Testis (tissue), 3 donors: ENCODE results near the gene WDR46. TPM values are rescaled to one million over a fixed set of nuclear protein-coding genes. Genes with fewer than 3 reads are reported as not detected.

ENCODE experiments used
- DNase-seq: peaks from one replicate; pipeline ENCODE4 v3.0.0-alpha.2; 2019
- H3K27ac ChIP-seq, 2 donors: fragments of 200-600 bp; sonication (generic); one replicate each; pipeline ENCODE4 v1.5.1; 2019
- H3K27me3 ChIP-seq: fragments of 200-600 bp; sonication (generic); one replicate; pipeline ENCODE4 v1.5.1; 2019
- H3K36me3 ChIP-seq: fragments of 200-600 bp; sonication (generic); one replicate; pipeline ENCODE4 v1.5.1; 2017; ENCODE audit warnings: low read depth; ENCODE audit errors: missing control alignments
- H3K4me1 ChIP-seq: fragments of 200-600 bp; sonication (generic); one replicate; pipeline ENCODE4 v1.5.1; 2019
- H3K4me3 ChIP-seq, 2 donors: fragments of 200-600 bp; sonication (generic); one replicate each; pipeline ENCODE4 v1.5.1; 2017 to 2019
- H3K9me3 ChIP-seq: fragments of 200-600 bp; sonication (generic); one replicate; pipeline ENCODE4 v1.5.1; 2017
- POLR2A ChIP-seq: fragments of 450-650 bp; IDR thresholded peaks from one replicate; pipeline ENCODE4 v1.6.1; 2017; ENCODE audit warnings: antibody characterized with exemption, mild to moderate bottlenecking, moderate library complexity
- WGBS, 2 donors: methylation state at CpG; one replicate each; pipeline ENCODE4 v1.1.5; 2018; 5-methylcytosine and 5-hydroxymethylcytosine counted together
- intact Hi-C: fragments of 100-400 bp; cut with DNase I; formaldehyde crosslinking; loops from one replicate; pipeline ENCODE4 v1.15.1; 2023; ENCODE audit warnings: low total_unique reads
- polyA plus RNA-seq: library from polyadenylated mRNA; stranded (reverse); fragments of 350-450 nt; fragmentation: Illumina TruSeq; extraction: RNeasy Lipid Tissue Mini Kit (QIAGEN cat#74804); gene quantifications from one replicate; pipeline ENCODE4 v1.2.3, GENCODE V29; 2014; ENCODE audit warnings: low read depth, low replicate concordance; ENCODE audit not compliant: insufficient read depth
- total RNA-seq, 2 donors: library from RNA; depleted of rRNA; stranded (reverse); fragments of >200 nt; gene quantifications; one replicate each; pipeline ENCODE4 v1.2.3, GENCODE V29; 2016
- TF ChIP-seq, protein P1 (sequence below), 3 experiments: fragments of 450-650 bp in 2 of 3; fragments of 200-600 bp in 1 of 3; sonication (generic) in 1 of 3; IDR thresholded peaks; one replicate each; pipeline ENCODE4 v1.5.1; 2016 to 2019; ENCODE audit warnings: antibody characterized with exemption in 3 of 3, mild to moderate bottlenecking in 2 of 3, moderate library complexity in 1 of 3

WDR46 gene
- total and polyA plus RNA-seq, 3 donors from 2014 or later: 61.6 to 71.2 (median 63.2) TPM

DNA sequence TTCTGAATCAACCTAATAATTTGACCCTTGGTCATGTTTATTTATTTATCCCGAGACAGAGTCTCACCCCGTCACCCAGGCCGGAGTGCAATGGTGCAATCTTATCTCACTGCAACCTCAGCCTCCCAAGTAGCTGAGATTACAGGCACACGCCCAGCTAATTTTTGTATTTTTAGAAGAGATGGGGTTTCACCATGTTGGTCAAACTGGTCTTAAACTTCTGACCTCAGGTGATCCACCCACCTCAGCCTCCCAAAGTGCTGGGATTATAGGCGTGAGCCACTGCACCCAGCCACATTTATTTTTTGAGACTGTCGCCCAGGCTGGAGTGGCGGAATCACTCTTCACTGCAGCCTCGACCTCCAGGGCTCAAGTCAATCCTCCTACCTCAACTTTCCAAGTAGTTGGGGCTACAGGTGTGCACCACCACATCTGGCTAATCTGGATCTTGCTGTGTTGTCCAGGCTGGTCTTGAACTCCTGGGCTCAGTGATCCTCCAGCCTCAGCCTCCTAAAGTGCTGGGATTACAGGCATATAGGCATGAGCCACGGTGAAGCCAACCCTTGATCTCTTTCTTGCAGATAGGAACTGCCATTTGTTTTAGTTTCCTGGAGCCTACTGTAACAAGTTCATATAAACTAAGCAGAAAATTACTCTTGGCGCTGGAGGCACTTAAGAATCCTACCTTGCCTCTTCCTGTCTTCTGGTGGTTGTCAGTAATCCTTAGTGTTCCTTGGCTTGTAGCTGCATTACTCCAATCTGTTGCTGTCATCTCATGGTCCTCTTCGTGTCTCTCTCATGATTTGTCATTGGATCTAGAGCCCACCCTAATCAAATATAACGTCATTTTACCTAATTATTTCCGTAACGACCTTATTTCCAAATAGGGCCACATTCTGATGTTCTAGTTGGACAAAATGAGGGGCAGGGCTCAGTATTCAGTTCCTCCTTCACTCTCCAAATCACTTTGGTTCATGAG is 14.8 kb downstream of the WDR46 start:
- intact Hi-C loops: loop anchor here (2.0 kb wide), 1 partner anchor 15 kb away; the partner anchor contains the start of genes PFDN6 and WDR46
- WGBS, 2 donors: 69 to 71% methylated on average over 14 of the region's 14 CpGs
- TF ChIP-seq, protein P1, sequence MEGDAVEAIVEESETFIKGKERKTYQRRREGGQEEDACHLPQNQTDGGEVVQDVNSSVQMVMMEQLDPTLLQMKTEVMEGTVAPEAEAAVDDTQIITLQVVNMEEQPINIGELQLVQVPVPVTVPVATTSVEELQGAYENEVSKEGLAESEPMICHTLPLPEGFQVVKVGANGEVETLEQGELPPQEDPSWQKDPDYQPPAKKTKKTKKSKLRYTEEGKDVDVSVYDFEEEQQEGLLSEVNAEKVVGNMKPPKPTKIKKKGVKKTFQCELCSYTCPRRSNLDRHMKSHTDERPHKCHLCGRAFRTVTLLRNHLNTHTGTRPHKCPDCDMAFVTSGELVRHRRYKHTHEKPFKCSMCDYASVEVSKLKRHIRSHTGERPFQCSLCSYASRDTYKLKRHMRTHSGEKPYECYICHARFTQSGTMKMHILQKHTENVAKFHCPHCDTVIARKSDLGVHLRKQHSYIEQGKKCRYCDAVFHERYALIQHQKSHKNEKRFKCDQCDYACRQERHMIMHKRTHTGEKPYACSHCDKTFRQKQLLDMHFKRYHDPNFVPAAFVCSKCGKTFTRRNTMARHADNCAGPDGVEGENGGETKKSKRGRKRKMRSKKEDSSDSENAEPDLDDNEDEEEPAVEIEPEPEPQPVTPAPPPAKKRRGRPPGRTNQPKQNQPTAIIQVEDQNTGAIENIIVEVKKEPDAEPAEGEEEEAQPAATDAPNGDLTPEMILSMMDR (IDR thresholded peaks at IDR 0.05): no peak
- TF ChIP-seq POLR2A: no peak
- Histone ChIP-seq H3K27ac (no peak overlapping the region), H3K4me3 (no peak overlapping the region), H3K36me3 (no peaks in the 10 kb centered on the region), H3K27me3 (no peaks in the 10 kb centered on the region), H3K9me3 (no peaks in the 10 kb centered on the region), H3K4me1 (peaks cover 32% of the 10 kb centered on the region)
- no peak for DNase-seq

DNA sequence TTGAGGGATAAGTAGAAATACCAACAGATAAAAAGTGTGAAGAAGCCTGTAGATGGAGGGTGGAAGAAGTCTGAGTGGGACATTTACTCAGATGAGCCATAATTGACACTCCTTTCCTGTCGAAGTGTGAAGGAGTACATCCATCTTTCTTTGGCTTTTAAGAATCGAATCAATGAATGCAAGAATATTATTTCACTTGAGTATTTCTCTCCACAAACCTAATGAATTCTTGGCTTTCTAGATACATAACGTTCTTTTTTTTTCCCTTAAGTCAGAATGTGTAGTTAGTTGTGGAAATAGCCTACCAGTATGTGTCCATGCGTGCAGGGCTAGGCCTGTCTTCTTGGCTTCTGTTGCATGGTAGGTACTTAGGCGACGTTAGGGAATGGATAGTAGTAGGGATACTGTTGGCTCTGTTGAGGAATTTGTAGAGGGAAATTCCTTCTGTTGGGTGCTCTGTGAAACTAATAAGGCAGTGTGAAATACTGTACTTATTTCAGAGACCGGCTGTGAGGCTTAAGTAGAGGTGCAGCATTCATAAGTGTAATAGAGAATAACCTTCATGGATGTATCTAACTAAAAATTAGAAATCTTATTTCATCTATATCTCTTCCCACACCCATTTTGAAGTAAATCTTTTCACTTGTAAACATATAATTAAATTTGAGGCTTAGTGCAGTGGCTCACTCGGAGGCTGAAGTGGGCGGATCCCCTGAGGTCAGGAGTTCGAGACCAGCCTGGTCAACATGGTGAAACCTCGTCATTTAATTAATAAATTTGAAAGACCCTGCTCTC is 15.7 kb downstream of the WDR46 start:
- Histone ChIP-seq H3K4me3 (no peak overlapping the region), H3K27ac (no peak overlapping the region), H3K9me3 (no peaks in the 10 kb centered on the region), H3K4me1 (peaks cover 32% of the 10 kb centered on the region), H3K36me3 (no peaks in the 10 kb centered on the region), H3K27me3 (no peaks in the 10 kb centered on the region)
- intact Hi-C loops: loop anchor here (2.0 kb wide), 1 partner anchor 15 kb away; the partner anchor contains the start of genes PFDN6 and WDR46
- TF ChIP-seq, protein P1 (IDR thresholded peaks at IDR 0.05): no peak
- no peak for TF ChIP-seq POLR2A
- 64 to 69% methylated on average over 11 of the region's 11 CpGs for WGBS, 2 donors
- no peak for DNase-seq

DNA sequence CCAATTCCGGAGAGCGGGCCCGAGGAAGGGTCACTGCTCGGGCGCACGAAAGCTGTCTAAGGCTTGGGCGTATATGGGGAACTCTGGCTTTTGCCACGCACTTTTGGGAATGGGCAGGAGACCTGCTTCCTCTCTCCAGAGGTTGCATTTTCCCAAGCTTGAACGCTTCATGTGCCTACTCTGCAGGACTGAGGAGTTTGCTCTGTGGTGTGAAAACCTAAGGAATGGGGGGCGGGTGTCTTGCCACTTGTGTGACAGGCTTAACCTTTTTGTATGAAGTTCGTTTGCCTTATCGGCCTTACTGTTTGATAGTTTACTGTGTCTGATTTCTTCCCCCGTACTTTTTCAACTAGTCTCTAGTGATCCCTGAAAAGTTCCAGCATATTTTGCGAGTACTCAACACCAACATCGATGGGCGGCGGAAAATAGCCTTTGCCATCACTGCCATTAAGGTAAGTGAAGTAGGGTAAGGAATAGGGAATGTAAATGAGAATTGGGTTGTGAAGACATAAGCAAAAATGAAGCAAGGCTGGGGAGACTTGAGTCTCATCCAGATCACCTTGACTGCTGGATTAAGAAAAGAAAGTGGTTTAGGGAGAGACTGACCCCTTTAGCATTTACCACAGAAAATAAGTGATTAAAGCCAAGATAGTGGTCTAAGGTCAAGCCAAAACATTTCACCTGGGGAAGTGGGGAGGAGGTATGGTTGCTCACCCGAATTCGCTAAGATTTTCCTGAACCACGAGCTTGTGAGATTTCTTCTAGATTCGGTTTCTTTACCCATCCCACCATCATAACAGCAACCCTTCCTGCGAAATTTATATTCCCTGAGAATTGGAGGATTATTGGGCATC is 16.5 kb downstream of the WDR46 start:
- H3K9me3 ChIP-seq: no peaks in the 10 kb centered on the region
- H3K4me1 ChIP-seq: peaks cover 32% of the 10 kb centered on the region
- 11 to 13% methylated on average over 20 to 22 of the region's 22 CpGs for WGBS, 2 donors
- intact Hi-C loops: loop anchor here (2.0 kb wide), 1 partner anchor 16 kb away; the partner anchor contains the start of genes PFDN6 and WDR46
- H3K36me3 ChIP-seq: no peaks in the 10 kb centered on the region
- TF ChIP-seq POLR2A: no peak
- TF ChIP-seq, protein P1 (IDR thresholded peaks at IDR 0.05): no peak
- peak overlapping the region; percentile 82 to 88 for H3K4me3 ChIP-seq
- no peaks in the 10 kb centered on the region for H3K27me3 ChIP-seq
- H3K27ac ChIP-seq: peak overlapping the region; percentile 85 to 91
- no peak for DNase-seq
